NCI-H128 (cell line): ENCODE data around the gene ACTL10.
"Not testable (repeated sequence)": the region's sequence is repeated elsewhere in the genome, so short reads cannot be mapped to it uniquely, and the experiment has no call there.

Experiments
- DNase-seq: peaks from one replicate; lab custom pipeline; 2025; ENCODE audit not compliant: unreplicated experiment; lab: John Stamatoyannopoulos, UW

ACTL10 gene

DNA sequence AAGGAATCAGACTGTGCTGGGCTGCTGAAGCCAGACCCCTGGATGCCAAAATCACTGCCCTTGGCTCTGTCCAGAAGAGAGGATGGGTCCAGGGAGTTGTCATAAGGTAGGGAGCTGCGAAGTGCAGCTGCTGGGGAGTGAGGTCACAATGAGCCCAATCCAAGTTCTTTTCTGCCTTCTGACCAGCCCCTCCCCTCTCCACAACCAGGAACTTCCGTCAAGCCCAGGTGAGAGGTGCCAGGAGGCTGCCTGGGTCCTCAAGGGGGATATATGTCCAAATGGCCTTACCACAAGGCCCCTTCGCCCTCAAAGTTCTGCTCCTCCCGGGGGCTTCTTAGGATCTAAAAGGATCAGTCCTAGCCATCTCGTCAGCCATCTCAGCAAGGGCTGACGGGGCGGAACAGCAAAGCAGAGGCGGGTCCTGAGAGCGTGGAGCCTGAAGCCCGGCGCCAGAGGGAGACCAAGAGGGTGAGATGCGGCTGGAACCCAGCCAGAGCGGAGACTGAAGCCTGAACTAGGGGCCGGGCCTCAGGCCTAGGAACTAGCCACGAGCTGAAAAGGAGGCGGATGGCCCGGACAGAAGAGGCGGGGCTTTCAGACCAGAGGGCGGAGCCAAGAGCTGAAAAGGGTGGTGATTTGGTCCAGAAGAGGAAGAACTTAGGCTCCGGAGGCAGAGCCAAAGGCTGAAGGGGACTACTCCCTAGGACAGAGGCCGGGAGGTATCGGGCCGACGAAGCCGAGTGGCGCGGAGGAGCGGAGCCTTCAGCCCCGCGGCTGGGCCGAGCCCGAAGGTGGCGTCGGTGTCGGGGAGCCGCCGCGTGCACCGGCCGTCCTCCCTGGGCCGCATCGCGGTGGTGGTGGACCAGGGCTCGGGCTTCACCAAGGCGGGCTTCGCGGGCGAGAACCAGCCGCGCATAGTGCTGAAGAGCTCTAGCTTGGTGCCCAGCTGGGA is at the start of gene ACTL10:
Gene ACTL10, plus strand, starts transcription at position 651 of the 952 bp plus-strand sequence. CDS start 555 bp downstream, outside the sequence.
- peak; percentile 88 for DNase-seq

DNA sequence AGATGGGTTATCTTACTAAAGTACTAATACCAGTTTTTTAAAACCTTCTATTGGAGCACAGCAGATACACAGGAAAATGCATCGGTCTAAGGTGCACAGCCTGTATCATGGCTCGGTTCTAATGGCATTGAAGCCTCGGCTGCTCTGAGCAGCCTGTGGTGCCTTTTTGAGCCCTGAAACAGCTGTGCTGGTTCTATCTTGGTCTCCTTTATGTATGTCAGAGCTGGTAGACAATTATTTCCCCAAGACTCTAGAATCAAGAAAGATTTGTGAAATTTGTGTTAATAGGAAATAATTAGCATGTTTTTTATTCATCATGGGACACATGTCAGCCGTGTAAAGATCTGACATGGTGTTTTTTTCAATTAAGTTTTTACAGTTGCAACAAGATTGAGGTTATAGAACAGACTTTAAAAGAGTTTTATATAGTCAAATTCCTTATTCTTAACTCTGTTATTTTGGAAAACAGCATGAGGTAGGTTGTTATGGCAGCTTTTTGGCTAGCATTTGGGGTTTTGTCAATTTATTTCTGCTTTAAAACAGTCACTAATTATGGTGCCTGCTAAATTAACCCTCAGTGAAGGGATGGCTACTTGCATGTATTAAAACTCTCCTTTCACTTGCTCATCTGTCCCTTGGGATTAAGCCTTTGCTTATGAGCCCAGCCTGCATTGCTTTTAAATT is 44.9 kb upstream of the ACTL10 start:
- DNase-seq, result no peak

DNA sequence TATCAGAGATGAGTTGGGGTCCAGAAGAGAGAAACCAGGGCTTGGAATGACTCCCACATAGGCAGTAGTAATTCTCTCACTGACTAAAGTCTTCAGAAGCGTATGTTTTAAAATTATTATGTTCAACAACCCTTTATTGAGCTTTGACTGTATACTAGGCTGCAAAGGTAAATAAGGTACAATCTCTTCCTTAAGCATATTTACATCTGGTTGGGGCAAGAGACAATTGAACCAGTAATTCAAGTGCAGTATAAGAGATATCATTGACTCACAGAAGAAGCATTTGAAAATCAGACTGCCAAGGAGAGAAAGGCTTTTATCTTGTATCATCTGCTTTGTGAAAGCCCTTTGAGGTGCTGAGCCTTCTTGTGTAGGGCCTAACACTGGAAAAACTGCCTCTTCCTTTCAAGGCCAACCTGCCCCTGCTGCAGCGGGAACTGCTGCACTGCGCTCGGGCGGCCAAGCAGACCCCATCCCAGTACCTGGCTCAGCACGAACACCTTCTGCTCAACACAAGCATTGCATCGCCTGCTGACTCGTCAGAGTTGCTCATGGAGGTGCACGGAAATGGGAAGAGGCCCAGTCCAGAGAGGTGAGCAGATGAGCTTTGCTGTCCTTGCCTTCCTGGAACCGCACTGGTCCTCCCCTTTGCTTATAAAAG is 43.9 kb upstream of the ACTL10 start:
- no peak for DNase-seq

DNA sequence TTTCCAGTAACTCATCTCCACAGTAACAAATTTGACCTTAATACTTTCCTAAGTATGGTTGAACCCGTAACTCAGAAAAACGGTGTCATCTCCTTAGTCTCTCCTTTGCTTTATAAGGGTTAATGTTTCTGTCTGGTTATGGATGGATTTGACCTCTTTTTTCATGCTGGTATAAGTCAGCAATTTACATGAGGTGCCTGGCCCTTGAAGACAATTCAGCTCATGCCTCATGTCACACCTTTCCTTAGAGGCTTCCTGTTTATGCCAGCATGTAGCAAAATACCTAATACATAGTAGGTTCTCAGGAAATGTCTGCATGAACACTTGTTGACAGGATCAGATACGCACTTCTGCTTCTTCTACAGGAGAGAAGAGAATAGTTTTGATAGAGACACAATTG is 42.3 kb upstream of the ACTL10 start:
- no peak for DNase-seq

DNA sequence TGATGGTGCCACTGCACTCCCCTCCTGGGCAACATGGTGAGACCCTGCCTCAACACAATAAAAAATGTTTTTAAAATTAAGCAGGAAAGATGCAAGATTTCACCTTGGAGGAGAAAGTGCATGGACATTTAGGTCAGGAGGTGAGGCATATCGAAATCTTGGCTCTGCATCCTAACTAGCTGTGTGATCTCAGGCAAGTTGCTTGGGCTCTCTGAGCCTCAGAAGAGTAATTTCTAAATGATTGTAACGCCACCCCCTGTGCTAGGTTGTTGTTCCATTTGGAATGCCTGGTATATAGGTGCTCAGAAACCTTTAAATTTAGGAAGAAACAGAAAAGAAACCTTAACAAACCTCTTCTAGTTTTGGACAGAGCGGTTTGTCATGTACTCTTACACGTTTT is 40.6 kb upstream of the ACTL10 start:
- DNase-seq, result no peak

DNA sequence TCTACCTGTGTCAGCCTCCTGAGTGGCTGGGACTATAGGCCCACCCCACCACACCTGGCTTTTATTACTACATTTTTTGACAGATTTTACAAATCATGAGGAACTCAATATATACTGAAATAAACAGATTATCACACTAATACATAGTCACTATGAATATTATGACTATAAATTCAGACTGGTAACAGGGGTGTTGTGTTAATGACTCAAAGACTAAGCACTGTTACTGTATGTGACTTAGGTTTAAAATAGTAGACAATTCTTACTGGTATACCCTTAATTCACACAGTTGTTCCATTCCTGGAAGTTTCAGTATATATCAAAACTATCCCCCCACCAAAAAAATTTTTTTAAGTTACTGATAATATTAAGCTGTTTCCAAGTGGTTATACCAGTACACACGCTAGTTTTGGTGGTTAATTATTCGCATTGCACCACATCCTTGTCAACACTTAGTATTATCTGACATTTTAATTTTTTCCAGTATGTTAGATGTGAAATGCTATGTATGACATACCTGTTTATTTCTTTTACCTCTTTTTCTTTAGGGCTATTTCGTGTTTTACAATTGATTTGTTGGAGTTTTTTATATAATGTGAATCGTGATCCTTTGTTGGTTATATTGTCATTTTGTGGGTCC is 39.0 kb upstream of the ACTL10 start:
- DNase-seq, result no peak

DNA sequence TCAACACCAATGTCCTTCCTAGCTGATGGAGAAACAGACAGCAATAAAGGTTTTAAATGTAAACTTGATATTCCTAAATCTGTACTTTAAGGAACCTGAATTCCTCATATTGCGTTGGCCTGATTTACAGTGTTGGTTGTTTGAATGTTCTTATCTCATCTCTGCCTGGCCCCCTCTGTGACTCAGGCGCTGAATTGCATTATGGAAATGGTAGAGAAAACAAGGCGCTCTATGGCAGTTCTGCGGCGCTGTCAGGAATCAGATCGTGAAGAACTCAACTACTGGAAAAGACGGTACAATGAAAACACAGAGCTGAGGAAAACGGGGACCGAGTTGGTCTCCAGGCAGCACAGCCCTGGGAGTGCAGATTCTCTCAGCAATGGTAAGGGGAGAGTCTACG is 37.2 kb upstream of the ACTL10 start:
- DNase-seq, result no peak

DNA sequence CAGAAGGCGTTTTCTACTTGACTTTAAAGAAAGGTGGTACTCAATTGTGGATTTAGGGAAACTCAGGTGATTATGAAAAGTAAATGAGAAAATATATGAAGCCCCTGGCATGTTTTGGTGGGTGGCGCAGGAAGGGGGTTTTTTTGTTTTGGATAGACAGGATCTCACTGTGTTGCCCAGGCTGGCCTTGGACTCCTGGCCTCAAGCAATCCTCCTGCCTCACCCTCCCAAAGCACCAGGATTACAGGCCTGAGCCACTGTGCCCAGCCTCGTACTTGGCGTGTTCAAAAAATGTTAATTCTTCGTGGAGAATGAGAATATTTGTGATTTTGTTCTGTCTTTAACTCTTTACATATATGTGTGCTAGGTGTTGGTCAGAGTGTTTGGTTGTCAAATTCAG is 36.8 kb upstream of the ACTL10 start:
- no peak for DNase-seq

DNA sequence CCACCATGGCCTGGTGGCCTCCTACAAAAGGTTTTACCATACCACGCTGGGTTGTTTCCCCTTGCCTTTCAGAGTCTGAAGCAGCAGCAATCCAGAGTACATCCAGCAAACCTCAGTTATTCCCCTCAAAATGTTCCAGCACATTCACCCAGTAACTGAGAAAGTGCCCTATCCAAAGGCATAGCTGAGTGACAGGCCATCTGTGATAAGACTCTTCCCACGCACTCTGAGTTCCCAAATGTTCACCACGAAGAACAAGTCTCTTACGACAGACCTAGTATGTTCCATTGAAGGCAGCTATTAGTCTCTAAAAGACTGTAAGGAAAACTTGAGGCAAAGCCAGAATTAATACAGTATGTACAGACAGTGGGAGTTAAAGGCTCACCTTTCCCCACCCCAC is 36.2 kb upstream of the ACTL10 start:
- no peak for DNase-seq

DNA sequence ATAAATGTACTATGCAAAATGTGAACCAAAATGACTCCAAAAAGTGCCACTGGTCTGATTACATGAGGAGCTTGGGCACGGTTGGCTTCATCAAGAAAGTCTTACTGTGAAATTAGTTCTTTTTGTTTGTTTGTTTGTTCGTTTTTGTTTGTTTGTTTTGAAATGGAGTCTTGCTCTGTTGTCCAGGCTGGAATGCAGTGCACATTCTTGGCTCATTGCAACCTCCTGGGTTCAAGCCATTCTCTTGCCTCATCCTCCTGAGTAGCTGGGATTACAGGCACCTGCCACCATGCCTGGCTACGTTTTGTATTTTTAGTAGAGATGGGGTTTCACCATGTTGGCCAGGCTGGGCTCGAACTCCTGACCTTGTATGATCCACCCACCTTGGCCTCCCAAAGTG is 34.8 kb upstream of the ACTL10 start:
- DNase-seq, result not testable (repeated sequence)

DNA sequence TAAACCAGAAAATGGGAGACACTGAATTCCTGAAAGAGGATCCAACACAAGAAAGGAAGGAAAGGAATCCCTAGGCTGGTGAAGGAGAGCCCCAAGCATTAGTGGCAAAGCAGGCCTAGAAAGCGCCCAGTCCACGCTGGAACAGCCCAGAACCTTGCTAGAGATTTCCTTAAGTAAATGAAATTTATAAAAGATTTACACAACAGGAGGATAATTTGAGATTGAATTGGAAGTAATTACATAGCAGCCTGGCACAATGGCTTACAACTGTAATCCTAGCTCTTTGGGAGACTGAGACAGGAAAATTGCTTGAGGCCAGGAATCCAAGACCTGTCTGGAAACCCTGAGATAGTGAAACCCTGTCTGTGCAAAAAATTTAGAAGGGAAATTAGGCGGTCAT is 31.4 kb upstream of the ACTL10 start:
- no peak for DNase-seq

DNA sequence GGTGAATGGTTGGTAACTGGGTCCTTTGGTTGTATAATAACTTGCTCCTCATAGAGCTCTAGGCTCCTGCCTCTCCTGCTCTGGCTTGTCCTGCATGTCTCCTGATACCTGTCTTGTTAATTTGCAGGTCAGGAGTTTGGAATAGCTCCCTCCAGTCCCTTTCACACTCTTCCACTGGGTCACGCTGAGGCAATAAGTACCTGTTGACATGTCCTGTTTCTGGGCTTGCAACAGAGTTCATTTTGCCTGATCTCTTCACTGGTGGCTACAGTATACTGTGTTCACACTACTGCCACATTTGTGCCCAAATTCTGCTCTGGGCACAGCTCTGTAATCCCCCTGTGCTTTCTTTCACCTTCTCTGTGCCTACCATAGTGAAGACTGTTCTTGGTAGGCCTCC is 30.0 kb upstream of the ACTL10 start:
- no peak for DNase-seq

DNA sequence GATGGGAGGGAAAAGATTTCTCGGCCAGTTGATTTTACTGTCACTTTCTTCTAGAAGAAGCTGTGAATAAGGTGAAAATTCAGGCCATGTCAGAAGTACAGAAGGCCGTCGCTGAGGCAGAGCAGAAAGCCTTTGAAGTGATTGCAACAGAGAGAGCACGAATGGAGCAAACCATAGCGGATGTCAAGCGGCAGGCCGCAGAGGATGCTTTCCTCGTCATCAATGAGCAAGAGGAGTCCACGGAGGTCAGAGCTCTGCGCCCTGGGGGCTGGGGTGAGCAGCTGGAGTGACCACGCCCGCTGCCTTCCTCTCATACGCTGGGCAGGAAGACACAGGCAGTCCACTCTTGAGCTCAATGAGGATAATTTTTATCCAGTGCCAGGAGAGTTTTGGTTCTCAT is 26.5 kb upstream of the ACTL10 start:
- no peak for DNase-seq

DNA sequence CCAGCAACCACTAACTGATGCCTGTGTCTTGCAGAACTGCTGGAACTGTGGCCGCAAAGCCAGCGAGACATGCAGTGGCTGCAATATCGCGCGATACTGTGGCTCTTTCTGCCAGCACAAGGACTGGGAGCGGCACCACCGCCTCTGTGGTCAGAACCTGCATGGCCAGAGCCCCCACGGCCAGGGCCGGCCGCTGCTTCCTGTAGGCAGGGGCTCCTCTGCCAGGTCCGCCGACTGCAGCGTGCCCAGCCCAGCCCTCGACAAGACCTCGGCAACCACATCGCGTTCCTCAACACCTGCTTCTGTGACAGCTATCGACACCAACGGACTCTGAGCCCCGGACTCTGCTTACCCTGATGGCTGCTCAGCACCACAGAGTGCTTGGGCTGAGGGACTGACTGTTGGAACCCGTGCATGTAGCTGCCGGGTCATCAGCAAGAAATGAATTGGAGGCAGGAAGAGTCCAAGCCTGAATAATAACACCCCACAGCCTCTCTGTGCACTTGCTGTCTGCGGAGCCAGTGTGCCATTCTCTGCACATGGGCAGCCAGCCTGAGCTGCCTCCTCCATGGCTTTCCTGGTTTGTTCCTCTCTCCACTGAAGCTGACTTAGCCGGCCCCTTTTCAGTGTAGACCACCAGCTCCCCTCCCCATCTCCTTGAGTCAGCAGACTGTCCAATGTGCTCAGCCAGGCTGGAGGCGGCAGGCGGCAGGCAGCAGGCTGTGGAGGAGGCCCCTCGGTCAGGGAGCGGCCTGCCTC is 22.3 kb upstream of the ACTL10 start:
- DNase-seq, result no peak

DNA sequence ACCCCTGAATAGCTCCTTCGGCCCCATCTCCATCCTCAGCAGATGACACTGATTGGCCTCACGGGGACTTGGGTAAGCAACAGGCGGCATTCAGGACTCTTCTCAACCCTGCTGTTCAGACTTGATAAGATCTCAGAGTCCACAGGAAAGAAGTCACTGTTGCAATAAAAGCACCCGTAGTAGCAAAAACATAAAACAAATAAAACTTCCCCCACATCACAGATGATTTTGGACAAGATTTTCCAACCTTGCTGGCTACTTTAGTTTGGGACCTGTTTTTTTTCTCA is 21.7 kb upstream of the ACTL10 start:
- no peak for DNase-seq

DNA sequence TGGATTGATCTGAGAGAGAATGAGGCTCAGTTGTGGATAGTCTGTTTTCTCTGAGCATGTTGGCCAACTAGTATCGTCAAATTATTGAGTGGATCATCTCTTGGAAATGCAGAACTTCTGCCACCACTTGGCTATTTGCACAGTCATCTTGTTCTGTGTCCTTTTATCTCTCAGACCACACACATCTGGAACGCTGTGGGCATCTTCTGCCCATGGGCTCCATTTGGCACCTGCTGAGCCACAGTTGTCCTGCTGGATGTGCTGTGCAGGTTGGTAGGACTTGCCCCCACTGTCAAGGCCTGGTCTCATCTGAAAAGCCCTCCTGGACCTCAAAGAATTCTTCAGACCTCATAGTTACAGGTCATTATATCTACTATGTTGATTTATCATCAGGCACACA is 21.3 kb upstream of the ACTL10 start:
- no peak for DNase-seq

DNA sequence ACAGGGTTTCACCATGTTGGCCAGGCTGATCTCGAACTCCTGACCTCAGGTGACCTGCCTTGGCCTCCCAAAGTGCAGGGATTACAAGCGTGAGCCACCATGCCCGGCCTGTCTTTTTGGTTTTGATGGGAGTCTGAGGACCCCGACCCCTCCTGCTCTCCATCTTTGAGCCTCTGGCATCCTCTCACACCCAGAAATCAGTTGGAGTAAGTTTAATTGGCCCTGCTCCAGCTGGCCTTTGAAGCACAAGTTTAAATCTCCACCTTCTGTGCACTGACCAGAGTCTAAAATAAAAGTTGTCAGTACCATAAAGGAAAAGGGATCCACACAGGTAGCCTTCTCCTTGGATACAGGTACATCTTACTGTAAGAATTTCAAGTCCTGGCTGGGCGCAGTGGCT is 20.6 kb upstream of the ACTL10 start:
- DNase-seq, result no peak

DNA sequence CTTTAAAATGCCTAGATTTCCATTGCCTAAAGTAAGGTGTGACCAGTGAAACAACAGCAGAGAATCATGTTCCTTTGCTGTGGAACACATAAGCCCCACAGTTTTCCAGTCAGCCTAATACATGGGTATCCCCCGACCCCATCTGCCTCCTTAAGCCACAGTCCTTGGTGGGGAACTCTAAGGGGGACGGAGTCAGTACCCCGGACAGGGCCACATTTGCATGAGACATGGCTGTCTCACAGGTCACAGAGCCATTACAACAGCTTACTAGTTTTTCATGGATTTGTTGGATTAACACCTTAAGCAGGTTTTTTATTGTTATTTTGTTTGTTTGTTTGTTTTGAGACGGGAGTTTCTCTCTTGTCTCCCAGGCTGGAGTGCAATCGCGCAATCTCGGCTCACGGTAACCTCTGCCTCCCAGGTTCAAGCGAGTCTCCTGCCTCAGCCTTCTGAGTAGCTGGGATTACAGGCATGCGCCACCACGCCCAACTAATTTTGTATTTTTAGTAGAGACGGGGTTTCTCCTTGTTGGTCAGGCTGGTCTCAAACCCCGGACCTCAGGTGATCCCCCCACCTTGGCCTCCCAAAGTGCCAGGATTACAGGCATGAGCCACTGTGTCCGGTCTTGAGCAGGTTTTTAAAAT is 19.7 kb upstream of the ACTL10 start:
- DNase-seq, result not testable (repeated sequence)

DNA sequence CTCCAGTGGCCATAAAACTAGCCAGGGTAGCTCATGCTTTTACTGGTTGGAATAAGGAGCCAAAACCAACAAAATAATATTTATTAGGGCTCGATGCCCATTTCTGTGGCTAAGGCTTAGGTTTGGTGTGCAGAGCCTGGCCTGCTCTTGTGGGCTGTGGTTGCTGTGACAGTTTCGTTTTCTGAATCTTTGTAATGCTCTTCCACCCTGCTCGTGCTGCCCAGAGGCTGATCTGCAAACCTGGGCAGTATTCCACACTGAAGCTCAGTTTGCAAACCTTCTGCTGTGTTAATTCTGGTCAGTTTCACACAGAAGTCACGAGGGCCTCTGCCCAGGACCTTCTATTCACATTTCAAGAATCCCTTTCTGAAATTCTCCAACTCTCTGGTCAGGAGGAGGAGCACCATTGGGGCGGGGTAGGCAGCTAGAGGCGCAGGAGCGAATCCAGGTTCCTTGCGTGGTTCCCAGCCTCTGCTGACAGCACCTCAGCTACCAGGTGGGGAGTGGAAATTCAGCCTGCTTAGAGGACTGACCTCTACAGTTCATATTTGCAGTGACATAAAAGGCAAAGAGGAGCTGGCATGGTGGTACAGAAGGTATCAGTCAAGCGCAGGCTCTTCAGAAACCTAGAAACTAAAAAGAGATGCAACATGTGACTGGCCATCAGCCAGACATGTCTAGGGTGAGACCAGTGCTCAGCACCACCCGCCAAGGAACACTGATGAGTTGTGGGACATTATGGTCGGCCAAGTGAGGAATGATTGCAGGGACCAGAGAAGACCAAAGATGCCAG is 18.9 kb upstream of the ACTL10 start:
- no peak for DNase-seq
